IPS-18c (cell line): Measurements from ENCODE around the gene RBBP8.
A peak's percentile ranks its signal among the peaks of the same experiment; 100 is the strongest.
"Not testable (repeated sequence)": the region's sequence is repeated elsewhere in the genome, so short reads cannot be mapped to it uniquely, and the experiment has no call there.

ENCODE experiments used
- H3K4me3 ChIP-seq: 2 replicates; pipeline ENCODE4 v1.7.0; 2013; ENCODE audit warnings: low read depth, mild to moderate bottlenecking, low read length, moderate library complexity; ENCODE audit not compliant: insufficient read depth
- H3K9me3 ChIP-seq: one replicate; pipeline ENCODE4 v1.6.1; 2013; ENCODE audit warnings: mild to moderate bottlenecking, low read length, moderate library complexity; ENCODE audit not compliant: control insufficient read depth, insufficient read depth

The RBBP8 gene

DNA sequence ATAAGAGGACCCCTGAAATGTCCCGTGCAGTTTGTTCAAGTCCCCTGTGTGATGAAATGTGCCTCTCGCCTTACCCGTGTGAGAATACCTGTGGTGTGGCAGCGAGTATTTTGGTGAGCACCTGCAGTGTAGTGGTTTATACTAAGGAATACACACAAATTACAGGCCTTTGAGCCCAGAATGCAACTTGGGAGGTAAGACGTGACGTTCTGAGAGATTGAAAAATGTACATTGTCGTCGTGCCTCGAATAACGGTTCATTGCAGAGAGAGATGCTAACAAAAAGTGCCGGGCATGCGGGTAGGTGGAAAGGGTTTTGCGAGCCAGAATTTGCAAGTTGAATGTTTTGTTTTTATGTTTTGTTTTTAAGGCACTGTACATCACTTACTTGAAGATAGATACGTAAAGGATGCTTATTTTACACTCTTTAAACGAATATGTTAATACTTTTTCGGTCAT lies 867 bp downstream of the RBBP8 start:
- Histone ChIP-seq H3K4me3 (peak overlapping the region; percentile 95), H3K9me3 (no peaks in the 10 kb centered on the region)

DNA sequence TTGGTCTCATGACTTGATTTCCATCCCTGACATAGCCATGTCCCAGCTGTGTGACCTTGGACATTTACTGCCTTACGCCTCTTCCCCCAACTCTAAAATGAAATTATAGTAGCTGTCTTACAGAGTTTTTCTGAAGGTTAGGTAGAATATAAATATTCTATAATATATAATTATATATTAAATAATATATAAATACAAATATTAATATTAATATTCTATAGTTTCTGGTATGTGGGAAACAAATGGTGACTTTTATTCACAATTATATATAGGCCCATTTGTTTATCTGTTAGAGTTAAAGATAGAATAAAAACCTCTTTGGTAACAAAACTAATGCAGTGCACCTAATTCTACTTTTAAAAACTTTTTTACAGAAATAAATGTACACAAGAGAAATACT lies 1.7 kb downstream of the RBBP8 start:
- Histone ChIP-seq H3K9me3 (no peaks in the 10 kb centered on the region), H3K4me3 (no peak overlapping the region)

DNA sequence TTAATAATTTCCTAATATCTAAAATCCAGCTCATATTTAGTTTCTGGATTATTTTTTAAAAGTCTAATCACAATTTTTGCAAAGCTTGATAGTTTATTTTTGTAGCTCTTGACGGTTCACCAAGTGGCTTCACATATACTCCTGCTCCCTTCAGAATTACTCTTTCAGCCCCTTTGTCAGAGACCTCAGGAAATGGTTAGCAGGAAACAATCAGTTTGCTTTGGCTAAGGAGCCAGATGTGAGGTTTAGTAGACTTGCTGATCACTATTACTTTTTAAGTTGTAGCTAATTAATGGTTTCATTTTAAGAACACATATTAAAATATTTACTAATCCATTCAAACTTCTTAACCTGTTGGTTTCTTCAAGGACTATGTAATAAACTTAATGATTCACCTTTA lies 2.3 kb downstream of the RBBP8 start:
- H3K9me3 ChIP-seq, result no peaks in the 10 kb centered on the region
- H3K4me3 ChIP-seq, result no peak overlapping the region

DNA sequence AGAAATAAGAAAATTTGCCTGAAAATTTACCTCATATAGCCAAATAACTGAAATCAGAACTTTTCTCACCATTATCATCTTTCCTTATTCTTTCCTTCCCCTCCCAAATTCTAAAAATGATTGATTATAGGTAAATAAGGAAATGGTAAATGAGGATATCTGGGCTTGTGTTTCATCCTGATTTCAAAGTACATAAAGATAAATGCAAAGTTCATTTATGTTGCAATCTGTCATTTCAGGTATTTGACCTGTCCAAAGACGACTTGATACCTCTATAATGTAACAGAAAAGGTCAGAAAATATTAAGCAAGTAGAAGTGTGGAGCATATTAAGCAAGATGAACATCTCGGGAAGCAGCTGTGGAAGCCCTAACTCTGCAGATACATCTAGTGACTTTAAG lies 3.4 kb downstream of the RBBP8 start:
- Histone ChIP-seq H3K9me3 (no peaks in the 10 kb centered on the region), H3K4me3 (no peak overlapping the region)

DNA sequence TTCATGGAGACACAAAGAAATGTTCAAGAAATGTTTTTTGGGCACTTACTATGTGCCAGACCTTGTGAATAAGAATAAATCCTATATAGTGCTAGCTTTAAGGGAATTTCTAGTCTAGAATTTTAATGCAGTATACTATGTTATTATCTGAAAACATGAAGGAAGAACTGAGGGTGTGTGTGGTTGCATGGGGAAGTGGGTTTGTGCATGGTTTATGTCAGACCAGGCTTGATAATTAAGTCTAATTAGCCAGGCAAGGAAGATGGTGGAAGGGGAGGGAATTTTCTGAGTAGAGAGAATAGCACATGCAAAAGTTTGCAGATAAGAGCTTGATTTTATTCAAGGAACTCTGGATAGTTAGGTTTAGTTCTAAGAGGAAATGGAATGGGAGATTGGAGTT lies 6.5 kb downstream of the RBBP8 start:
- H3K4me3 ChIP-seq, result no peak overlapping the region
- H3K9me3 ChIP-seq, result no peaks in the 10 kb centered on the region

DNA sequence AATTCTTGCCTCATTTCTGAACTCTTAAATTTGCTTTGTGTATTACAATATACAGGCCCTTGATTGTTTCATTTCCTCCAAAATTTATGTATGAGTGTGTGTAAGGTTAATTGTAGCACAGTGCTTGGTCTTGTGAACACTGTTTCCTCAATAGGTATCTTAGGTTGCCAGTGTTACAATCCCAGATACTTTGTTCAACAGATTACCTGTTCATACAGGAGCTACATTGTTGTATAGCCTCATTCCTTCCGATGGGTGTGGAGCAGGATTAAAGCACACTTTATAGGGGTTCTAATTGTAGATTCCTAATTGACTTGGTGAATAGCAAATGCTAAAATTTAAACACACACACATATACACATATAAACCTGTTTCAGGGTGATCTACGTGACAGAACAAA lies 10.7 kb downstream of the RBBP8 start:
- Histone ChIP-seq H3K9me3 (no peaks in the 10 kb centered on the region), H3K4me3 (no peak overlapping the region)

DNA sequence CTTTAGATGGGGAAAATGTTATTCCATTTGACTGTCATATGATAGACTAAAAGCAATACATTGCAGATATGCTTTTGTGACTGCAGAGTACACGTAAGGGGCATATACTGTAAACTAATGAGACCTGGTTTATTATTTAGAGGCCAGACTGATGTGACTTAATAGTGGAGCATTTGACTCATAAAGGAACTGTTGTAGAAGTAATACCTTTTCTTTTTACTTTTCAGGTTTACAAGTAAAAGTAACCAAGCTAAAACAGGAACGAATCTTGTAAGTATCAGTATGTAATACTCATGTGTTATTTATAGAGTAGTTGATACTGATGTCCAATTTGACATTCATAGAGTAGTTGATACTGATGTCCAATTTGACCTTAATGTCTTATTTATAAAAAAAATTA lies 13.1 kb downstream of the RBBP8 start:
- H3K9me3 ChIP-seq, result no peaks in the 10 kb centered on the region
- H3K4me3 ChIP-seq, result no peak overlapping the region

DNA sequence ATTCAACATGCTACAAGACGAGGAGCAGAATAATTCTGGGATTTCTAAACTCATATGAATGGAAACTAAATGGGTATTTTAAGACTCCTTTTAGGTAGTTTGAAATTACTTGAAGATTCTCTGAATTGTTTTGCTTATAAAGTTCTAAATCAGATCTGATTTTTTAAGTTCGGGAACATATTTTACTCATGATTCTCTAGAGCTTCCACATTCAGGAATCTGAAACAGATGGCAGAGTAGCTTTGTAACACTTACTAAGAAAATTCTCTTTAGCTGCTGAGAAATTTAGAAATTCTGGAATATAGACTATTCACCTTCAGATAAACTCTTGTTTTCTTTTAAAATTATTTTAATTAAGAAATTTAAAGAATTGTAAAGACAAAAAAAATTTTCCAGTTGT lies 13.7 kb downstream of the RBBP8 start:
- no peak overlapping the region for H3K4me3 ChIP-seq
- H3K9me3 ChIP-seq, result no peaks in the 10 kb centered on the region

DNA sequence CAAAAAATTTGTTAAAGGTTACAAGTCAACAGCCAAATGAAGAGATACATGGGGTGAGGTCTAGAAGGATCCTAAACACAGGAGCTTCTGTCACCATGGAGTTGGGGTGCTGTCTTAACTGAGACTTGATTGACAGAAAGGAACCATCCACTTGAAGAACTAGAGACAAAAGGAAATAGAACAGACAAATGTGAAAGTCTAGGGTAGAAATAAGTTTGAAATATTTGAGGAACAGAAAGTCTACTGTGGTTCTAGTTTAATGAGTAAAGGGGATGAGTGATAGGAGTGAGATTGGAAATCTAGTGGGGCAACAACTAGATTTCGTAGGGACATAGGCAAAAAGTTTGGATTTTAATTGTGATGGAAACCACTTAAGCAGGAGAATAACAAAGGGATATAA lies 18.7 kb downstream of the RBBP8 start:
- Histone ChIP-seq H3K4me3 (no peak overlapping the region), H3K9me3 (no peaks in the 10 kb centered on the region)

DNA sequence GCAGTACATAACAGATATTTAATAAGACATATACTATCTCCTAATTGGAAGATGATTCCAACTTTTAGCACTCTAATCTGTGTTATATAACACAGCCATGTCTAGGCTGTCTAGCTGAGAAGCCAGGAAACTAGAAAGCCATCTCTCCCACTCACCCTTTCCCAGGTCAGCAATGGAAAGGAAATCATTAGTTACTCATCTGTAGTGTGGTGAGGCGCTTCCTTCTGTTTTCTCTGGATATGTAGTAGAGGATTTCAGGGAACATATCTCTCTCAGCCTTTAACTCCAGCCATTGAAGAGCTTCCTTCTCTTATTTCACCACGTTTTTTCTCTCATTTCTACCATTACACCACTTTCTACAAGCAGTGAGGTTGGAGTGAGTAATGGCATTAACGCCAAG lies 19.4 kb downstream of the RBBP8 start:
- H3K4me3 ChIP-seq, result no peak overlapping the region
- H3K9me3 ChIP-seq, result no peaks in the 10 kb centered on the region

DNA sequence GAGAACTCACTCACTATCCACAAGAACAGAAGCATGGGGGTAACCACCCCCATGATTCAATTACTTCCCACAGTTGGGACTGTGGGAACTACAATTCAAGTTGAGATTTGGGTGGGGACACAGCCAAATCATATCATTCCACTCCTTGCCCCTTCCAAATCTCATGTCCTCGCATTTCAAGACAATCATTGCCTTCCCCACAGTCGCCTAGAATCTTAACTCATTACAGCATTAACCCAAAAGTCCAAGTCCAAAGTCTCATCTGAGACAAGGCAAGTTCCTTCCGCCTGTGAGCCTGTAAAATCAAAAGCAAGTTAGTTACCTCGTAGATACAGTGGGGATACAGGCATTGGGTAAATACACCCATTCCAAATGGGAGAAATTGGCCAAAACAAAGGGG lies 20.9 kb downstream of the RBBP8 start:
- not testable (repeated sequence) for H3K4me3 ChIP-seq, H3K9me3 ChIP-seq

DNA sequence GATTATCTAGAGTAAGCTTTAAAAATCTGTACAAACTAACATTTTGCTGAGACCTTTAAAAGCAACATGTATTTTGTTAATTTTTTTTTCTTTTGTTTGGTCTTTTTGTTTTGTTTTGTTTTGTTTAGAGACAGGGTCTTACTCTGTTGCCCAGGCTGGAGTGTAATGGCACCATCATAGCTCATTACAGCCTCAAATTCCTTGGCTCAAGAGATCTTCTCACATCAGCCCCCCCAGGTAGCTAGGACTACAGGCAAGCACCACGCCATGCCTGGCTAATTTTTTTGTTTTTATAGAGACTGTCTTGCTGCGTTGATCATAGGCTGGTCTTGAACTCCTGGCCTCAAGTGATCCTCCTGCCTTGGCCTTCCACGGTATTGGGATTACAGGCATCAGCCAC lies 23.1 kb downstream of the RBBP8 start:
- Histone ChIP-seq H3K4me3 (no peak overlapping the region), H3K9me3 (no peaks in the 10 kb centered on the region)

DNA sequence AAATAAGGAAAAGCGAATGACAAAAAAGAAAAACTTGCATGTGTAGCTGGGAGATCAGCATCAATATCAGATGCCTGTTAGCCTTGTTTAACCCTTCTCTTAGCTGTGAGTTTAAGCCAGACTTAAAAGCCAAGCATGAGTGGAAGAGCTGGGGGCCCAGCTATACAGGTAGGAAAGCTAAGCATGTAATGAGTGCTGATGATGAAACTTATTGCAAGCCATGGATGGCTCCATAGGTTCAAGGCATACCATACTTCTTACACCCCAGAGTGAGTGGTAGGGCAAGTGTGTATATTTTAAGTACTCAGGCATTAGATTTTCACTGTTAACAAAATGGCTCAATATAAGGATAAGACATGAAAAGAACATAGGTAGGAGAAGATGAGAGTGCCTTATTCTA lies 28.0 kb downstream of the RBBP8 start:
- H3K4me3 ChIP-seq, result no peak overlapping the region
- H3K9me3 ChIP-seq, result no peaks in the 10 kb centered on the region

DNA sequence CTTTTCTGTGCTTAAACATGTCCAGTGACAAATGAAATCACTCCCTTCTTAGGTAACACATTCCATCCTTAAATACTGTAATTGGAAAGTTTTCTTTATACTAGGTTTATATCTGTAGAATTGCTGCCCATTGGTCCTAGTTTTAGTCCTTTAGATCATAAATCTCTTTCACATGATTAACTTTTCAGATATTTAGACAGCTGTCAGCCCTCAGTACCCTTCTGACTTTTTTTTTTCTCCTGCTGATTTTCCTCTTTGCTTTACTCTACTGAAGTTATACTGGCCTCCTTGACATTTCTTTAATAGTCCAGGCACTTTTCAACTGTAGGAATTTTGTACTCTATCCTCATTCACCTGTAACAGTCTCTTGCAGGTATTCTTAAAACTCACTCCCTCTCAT lies 28.9 kb downstream of the RBBP8 start:
- Histone ChIP-seq H3K9me3 (no peaks in the 10 kb centered on the region), H3K4me3 (no peak overlapping the region)

DNA sequence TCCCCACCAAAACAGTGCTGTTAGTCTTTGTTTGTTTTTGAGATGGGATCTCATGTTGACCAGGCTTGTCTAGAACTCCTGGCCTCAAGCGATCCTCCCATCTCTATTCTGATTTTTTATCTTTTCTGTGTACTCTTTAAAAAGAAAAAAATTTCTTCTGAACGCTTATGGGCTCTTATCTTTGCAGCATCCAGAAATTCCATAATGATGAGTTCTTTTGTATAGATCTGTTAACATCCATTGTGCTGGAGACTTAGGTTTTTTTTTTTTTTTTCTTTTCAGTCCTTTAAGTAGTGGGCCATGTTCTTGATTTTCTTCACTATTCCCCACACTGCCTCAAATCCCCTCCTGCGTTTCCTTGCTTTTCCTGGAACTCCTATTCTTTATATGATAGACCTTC lies 31.0 kb downstream of the RBBP8 start:
- Histone ChIP-seq H3K9me3 (no peaks in the 10 kb centered on the region), H3K4me3 (no peak overlapping the region)

DNA sequence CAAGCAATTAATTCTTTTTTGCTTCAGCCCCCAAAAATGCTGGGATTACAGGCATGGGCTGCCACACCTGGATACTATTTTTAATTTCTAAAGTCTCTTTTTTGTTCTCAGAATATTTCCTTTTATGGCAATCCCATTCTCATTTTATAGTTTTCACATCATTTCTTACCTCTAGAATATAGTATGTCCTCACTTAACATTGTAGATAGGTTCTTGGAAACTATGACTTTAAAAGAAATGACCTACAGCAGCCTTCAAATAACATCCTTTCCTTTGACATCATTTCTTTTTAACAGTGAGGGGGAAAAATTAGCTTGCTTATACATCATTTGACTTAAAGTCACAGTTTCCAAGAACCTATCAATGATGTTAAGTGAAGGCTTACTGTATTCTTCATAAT lies 31.6 kb downstream of the RBBP8 start:
- Histone ChIP-seq H3K9me3 (no peaks in the 10 kb centered on the region), H3K4me3 (no peak overlapping the region)

DNA sequence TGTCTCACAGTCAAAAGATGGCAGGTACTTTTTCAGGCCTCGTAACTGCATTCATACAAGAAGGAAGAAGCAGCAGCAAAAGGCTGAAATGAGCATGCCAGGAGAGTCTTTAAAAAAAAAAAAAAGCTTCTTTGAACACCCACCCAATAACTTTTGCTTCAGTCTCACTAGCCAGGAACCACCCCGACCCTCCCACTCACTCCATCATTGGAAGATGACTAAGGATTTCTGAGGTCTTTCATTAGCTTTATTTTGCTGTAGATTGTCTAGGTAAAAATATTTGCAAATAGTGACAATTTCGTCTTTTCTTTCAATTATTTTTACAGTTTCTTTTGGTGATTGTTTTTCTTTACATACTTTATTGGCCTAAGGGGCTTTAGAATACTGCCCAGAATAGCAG lies 37.9 kb downstream of the RBBP8 start:
- H3K9me3 ChIP-seq, result no peaks in the 10 kb centered on the region
- H3K4me3 ChIP-seq, result no peak overlapping the region

DNA sequence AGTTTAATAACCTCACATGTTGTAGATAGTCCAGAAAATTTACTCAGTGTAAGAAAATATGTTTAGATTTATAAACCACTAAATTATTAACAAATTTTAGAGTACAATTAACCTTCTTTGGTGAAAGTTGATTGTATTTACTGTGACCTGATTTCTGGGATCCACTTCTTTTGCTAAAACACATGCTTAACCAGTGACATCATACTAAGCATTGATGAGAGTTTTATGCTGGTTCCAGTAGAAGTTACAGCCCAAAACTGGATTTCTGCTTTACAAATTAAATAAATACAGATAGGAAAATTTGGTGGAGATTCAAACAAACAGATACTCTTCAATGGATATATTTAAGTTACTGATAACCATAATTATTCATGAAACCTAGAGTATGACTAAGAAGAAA lies 40.9 kb downstream of the RBBP8 start:
- Histone ChIP-seq H3K9me3 (no peaks in the 10 kb centered on the region), H3K4me3 (no peak overlapping the region)

DNA sequence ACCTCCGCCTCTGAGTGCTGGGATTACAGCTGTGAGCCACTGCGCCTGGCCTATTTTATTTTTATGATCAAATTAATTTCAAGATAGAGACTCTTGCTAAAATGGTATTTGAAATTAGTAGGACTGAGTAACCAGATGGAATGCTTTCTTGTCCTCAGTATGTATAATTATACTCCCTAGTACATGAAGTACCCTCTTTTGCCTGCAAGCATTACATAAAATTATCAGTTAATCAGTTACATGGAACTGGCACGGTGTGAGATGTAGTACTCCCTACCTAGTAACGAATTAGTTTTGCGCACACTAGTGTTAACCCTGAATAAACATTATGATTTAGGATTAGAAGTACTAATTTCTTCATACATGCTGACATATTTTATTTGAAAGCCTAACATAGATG lies 41.6 kb downstream of the RBBP8 start:
- Histone ChIP-seq H3K4me3 (no peak overlapping the region), H3K9me3 (no peaks in the 10 kb centered on the region)

DNA sequence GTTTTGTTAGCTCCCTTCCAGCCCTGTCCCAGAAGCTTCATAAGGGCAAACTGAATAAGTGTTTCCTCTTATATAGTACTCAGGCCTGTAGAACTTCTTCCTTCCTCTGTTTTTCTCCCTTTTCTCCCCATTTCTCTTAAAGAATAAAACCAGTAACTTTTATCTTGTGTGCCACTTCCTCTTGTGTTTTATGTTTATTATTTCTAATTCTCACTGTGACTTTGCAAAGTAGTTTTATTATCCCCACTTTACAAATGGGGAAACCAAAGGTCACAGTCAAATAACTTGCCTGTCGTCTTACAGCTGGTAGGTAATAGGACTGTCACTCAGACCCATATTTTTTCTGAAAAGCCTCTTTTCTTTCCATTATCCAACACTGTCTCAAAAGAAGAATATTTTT lies 42.4 kb downstream of the RBBP8 start:
- no peak overlapping the region for H3K4me3 ChIP-seq

More for the DNA sequence above, 42.4 kb downstream of the RBBP8 start:
- H3K9me3 ChIP-seq, result no peaks in the 10 kb centered on the region
